Subcutaneous abdominal adipose tissue (tissue), 5 donors: Measurements from ENCODE around the gene KCNH8.

Experiments
- H3K27ac ChIP-seq: one replicate; pipeline ENCODE4 v1.7.0; 2013; ENCODE audit warnings: low read depth, mild to moderate bottlenecking, inconsistent platforms, low read length, moderate library complexity
- H3K27me3 ChIP-seq, 5 donors: one replicate each; pipeline ENCODE4 v1.7.0; 2013; ENCODE audit warnings: low read length in 5 of 5, inconsistent platforms in 1 of 5; ENCODE audit not compliant: control insufficient read depth in 5 of 5, insufficient read depth in 4 of 5
- H3K36me3 ChIP-seq, 5 donors: one replicate each; pipeline ENCODE4 v1.7.0; 2013; ENCODE audit warnings: low read length in 5 of 5; ENCODE audit not compliant: control insufficient read depth in 5 of 5, insufficient read depth in 5 of 5
- H3K4me1 ChIP-seq, 5 donors: one replicate each; pipeline ENCODE4 v1.7.0; 2013; ENCODE audit warnings: low read length in 5 of 5, mild to moderate bottlenecking in 3 of 5, moderate library complexity in 1 of 5; ENCODE audit not compliant: control insufficient read depth in 5 of 5, insufficient read depth in 5 of 5
- H3K4me3 ChIP-seq, 5 donors: one replicate each; pipeline ENCODE4 v1.7.0; 2013; ENCODE audit warnings: low read length in 5 of 5, low read depth in 1 of 5
- H3K9ac ChIP-seq, 5 donors: one replicate each; pipeline ENCODE4 v1.7.0; 2013; ENCODE audit warnings: low read length in 5 of 5, mild to moderate bottlenecking in 4 of 5, moderate library complexity in 3 of 5
- H3K9me3 ChIP-seq, 5 donors: one replicate each; pipeline ENCODE4 v1.7.0; 2013; ENCODE audit warnings: low read length in 5 of 5; ENCODE audit not compliant: control insufficient read depth in 5 of 5
- donor health status: healthy.
- donor health status: healthy.
- donor health status: healthy.
- donor health status: healthy.
- donor health status: healthy.

KCNH8 gene

DNA sequence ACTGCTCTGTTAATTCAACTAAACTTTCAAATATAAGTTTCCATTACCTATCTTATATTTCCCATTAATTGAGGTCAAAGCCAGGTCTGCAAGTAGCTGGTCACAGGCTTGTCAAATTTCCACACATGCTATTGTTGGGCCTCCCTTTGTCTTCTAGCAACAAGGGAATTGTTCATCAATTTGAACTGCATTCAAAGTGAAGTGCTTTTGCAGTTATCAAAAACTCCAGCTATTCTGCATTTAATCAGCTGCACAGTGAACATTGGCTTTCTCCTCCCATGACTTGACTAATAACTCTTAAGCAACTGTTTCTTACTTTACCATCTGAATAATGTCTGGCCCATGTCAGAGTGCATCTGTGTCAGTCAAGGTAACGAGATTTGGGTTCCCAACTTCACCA, 198.4 kb downstream of the KCNH8 start:
- no peaks in the 10 kb centered on the region for H3K27me3 ChIP-seq
- no peaks in the 10 kb centered on the region for H3K9me3 ChIP-seq
- no peak overlapping the region for H3K27ac ChIP-seq
- H3K9ac ChIP-seq = no peak overlapping the region
- no peaks in the 10 kb centered on the region for H3K36me3 ChIP-seq
- H3K4me3 ChIP-seq = no peak overlapping the region
- H3K4me1 ChIP-seq = peaks cover 0 to 2% (median 0%) of the 10 kb centered on the region in 5 donors

- H3K4me1 ChIP-seq = peaks cover 0 to 2% (median 0%) of the 10 kb centered on the region in 5 donors
- no peak overlapping the region for H3K27ac ChIP-seq
- no peaks in the 10 kb centered on the region for H3K27me3 ChIP-seq
- no peak overlapping the region for H3K9ac ChIP-seq
- H3K9me3 ChIP-seq = no peaks in the 10 kb centered on the region
- H3K4me3 ChIP-seq = no peak overlapping the region
- H3K36me3 ChIP-seq = no peaks in the 10 kb centered on the region
Observed at GRCh38 chr3:19347671-19348070, 199.4 kb downstream of the KCNH8 start.

DNA sequence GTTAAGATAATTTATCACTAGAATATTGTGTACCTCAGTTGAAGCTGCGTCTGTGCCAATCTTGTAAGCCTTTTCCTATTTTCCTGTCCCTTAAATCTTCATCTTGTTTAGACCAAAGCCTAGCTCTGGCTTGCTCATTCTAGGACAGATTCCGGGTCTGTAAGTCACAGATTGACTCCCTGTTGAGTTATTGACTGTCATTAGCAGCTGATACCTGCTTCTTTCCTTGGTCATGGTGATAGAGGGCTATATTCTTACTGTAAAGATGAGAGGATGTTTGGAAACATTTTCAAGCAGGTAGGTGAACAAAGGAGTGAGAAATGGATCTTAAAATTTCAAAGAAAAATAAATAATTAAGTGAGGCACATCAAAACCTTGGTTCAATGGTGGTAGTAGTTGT, 200.2 kb downstream of the KCNH8 start:
- Histone ChIP-seq H3K4me3 (no peak overlapping the region), H3K27ac (no peak overlapping the region), H3K27me3 (no peaks in the 10 kb centered on the region), H3K4me1 (peaks cover 0 to 2% (median 0%) of the 10 kb centered on the region in 5 donors), H3K9ac (no peak overlapping the region), H3K36me3 (no peaks in the 10 kb centered on the region), H3K9me3 (no peaks in the 10 kb centered on the region)

GRCh38 chr3:19348941-19349564, 200.7 kb downstream of the KCNH8 start:
- no peak overlapping the region for H3K27ac ChIP-seq
- H3K36me3 ChIP-seq = no peaks in the 10 kb centered on the region
- H3K9me3 ChIP-seq = no peaks in the 10 kb centered on the region
- H3K4me1 ChIP-seq = peaks cover 0 to 2% (median 0%) of the 10 kb centered on the region in 5 donors
- no peak overlapping the region for H3K4me3 ChIP-seq
- H3K9ac ChIP-seq = no peak overlapping the region
- no peaks in the 10 kb centered on the region for H3K27me3 ChIP-seq

DNA sequence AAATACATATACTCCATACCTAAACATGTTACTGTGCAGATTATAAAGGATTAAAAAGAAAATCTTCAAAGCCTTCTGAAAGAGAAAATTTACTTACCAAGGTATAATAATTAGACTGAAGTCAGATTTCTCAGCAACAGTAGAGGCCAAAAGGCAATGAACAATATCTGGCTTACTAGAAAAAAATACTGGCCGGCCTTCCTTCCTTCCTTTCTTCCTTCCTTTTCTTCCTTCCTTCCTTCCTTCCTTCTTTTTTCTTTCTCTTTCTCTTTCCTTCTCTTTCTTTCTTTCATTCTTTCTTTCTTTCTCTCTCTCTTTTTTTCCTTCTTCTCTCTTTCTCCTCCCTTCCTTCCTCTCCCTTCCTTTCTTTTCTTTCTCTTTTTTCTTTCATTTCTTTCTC, 209.6 kb downstream of the KCNH8 start:
- Histone ChIP-seq H3K9me3 (no peaks in the 10 kb centered on the region), H3K36me3 (no peaks in the 10 kb centered on the region), H3K4me3 (no peak overlapping the region), H3K27me3 (no peaks in the 10 kb centered on the region), H3K27ac (no peak overlapping the region), H3K9ac (no peak overlapping the region), H3K4me1 (no peaks in the 10 kb centered on the region)

DNA sequence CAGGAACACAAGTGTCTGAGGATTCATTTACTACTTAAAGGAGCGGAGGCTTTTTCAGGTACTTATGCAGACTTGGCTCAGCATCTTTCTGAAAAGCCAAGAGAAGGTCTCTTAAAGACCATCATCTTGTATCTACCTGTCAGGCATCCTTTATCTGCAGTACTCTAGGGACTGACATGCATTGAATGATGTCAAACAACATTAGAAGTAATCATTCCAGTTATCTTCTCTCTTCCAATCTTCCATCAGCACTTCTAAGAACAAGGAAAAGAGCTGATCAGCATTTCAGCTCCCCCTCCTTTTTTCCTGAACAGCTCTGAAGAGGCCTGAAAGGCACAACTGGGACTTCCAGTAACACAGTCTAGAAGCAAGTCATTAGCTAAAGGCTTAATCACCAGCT, 214.8 kb downstream of the KCNH8 start:
- Histone ChIP-seq H3K27ac (no peak overlapping the region), H3K9ac (no peak overlapping the region), H3K36me3 (no peaks in the 10 kb centered on the region), H3K9me3 (no peaks in the 10 kb centered on the region), H3K4me1 (peaks cover 0 to 5% (median 0%) of the 10 kb centered on the region in 5 donors), H3K4me3 (no peak overlapping the region), H3K27me3 (no peaks in the 10 kb centered on the region)

- Histone ChIP-seq H3K4me1 (peaks cover 0 to 5% (median 0%) of the 10 kb centered on the region in 5 donors), H3K27ac (no peak overlapping the region), H3K9me3 (no peaks in the 10 kb centered on the region), H3K36me3 (no peaks in the 10 kb centered on the region), H3K27me3 (no peaks in the 10 kb centered on the region), H3K4me3 (no peak overlapping the region), H3K9ac (no peak overlapping the region)
Observed at GRCh38 chr3:19364148-19364547, 215.8 kb downstream of the KCNH8 start.

DNA sequence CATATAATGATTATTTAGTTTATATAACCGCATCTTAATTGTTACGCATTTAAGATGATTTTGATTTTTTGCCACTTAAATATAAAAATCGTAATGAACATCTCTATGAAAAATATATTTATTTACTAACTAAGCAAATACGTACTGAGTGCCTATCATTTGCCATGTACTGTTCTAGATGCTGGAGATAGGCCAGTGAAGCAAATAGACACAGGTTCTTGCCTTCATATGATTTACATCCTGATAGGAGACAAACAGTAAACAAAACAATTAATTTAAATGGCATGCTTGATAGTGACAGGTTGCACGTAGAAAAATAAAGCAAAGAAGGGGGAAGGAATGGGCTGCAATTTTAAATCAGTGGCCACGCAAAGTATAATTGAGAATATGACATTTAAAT, 217.2 kb downstream of the KCNH8 start:
- H3K27ac ChIP-seq = no peak overlapping the region
- no peaks in the 10 kb centered on the region for H3K27me3 ChIP-seq
- no peak overlapping the region for H3K4me3 ChIP-seq
- no peaks in the 10 kb centered on the region for H3K9me3 ChIP-seq
- no peaks in the 10 kb centered on the region for H3K36me3 ChIP-seq
- peaks cover 0 to 5% (median 0%) of the 10 kb centered on the region in 5 donors for H3K4me1 ChIP-seq
- H3K9ac ChIP-seq = no peak overlapping the region

DNA sequence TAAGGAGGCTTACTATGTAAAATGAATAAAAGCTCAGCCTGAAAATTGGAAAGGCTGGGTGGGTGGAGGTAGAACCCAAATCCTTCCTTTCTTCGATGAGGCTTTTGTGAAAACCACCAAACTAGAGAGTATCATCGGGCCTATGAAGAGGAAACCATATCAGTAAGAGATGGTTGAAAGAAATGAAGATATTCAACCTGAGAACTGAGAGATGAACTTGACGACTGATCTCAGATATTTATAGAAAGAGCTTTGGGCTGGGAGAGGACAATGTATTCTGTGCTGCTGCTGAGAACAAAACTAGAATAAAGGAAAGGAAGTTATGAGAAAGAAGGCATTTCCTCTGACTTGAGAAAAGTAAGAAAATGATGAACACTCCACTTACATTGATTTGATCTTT, 236.6 kb downstream of the KCNH8 start:
- no peaks in the 10 kb centered on the region for H3K27me3 ChIP-seq
- no peak overlapping the region for H3K27ac ChIP-seq
- H3K9ac ChIP-seq = no peak overlapping the region
- no peak overlapping the region for H3K4me3 ChIP-seq
- H3K9me3 ChIP-seq = no peaks in the 10 kb centered on the region
- H3K36me3 ChIP-seq = no peaks in the 10 kb centered on the region
- peaks cover 0 to 4% (median 0%) of the 10 kb centered on the region in 5 donors for H3K4me1 ChIP-seq

DNA sequence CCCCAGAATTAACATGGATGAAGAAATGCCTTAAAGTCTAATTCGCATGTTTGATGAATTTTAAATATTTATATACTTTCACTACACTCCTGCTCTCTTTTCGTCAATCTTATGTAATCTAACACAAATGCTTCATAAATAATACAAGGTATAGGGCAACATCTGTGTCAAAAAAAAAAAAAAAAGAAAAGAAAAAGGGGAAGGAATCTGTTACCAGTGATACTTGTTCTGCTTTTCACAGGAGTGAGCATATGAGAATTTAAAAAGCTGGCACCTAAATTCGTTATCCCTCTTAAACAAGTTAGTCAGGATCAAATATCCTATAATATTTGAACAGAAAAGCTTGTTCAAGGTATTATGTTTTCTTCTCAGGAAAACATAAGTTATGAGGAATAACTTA, 243.8 kb downstream of the KCNH8 start:
- Histone ChIP-seq H3K4me3 (no peak overlapping the region), H3K9ac (no peak overlapping the region), H3K9me3 (no peaks in the 10 kb centered on the region), H3K36me3 (no peaks in the 10 kb centered on the region), H3K27ac (no peak overlapping the region), H3K27me3 (no peaks in the 10 kb centered on the region), H3K4me1 (no peaks in the 10 kb centered on the region)

- Histone ChIP-seq H3K27ac (no peak overlapping the region), H3K9ac (no peak overlapping the region), H3K4me3 (no peak overlapping the region), H3K36me3 (no peaks in the 10 kb centered on the region), H3K9me3 (no peaks in the 10 kb centered on the region), H3K27me3 (no peaks in the 10 kb centered on the region), H3K4me1 (no peaks in the 10 kb centered on the region)
Observed at GRCh38 chr3:19394946-19395345, 246.6 kb downstream of the KCNH8 start.
